Kasumi-1 (cell line): ENCODE results near the gene NOP14.
"Not testable (repeated sequence)": the region's sequence is repeated elsewhere in the genome, so short reads cannot be mapped to it uniquely, and the experiment has no call there.

Experiments
- DNase-seq, 2 experiments: peaks; one replicate each; lab custom pipeline; 2025; lab: John Stamatoyannopoulos, UW

The NOP14 gene

GRCh38 chr4:2942532-2943363, 20.5 kb downstream of the NOP14 start:
- DNase-seq: no peak

- DNase-seq: no peak
Measured at GRCh38 chr4:2942037-2942531, 21.1 kb downstream of the NOP14 start.

DNA sequence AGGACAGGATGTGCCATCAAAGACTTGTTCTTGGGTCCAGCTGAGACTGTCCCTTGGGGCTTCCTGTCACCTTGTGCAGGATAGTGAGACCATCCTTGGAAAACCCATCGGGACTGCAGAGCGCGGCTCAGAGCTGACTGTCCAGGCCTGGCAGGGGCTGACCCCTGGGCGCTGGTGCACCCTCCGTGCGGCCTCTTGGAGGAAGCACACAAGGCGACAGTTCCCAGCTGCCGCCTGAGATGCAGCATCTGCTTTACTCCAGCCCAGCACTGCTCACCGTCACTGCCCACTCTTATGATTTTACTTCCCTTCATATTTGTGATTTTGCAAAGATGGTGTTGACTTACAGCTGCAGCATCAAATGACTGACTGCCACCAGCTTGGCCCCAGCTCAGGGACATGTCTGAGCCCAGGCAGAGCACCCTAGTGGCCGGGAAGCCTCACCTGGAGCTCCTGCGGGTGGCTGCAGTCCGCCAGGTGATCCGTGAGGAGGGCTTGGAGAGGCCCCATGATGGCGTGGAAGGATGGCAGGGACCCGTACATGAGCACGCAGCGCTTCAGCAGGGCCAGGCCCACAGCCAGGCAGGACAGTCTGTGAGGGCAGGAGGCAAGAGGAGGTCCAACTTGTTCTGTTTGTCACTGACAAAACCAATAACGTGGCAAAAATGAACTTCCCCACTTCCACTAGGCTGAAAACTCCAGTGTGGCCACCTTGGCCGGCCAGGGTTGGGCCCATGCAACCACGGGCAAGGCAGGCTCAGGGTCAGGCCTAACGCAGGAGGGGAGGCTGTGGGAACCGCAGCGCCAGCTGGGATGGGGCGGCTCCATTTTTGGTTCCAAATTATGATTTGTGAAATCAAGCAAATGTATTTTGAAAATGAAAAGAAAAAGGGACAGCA, 21.8 kb downstream of the NOP14 start:
- no peak for DNase-seq

GRCh38 chr4:2940267-2941137, 22.7 kb downstream of the NOP14 start:
- no peak for DNase-seq

DNA sequence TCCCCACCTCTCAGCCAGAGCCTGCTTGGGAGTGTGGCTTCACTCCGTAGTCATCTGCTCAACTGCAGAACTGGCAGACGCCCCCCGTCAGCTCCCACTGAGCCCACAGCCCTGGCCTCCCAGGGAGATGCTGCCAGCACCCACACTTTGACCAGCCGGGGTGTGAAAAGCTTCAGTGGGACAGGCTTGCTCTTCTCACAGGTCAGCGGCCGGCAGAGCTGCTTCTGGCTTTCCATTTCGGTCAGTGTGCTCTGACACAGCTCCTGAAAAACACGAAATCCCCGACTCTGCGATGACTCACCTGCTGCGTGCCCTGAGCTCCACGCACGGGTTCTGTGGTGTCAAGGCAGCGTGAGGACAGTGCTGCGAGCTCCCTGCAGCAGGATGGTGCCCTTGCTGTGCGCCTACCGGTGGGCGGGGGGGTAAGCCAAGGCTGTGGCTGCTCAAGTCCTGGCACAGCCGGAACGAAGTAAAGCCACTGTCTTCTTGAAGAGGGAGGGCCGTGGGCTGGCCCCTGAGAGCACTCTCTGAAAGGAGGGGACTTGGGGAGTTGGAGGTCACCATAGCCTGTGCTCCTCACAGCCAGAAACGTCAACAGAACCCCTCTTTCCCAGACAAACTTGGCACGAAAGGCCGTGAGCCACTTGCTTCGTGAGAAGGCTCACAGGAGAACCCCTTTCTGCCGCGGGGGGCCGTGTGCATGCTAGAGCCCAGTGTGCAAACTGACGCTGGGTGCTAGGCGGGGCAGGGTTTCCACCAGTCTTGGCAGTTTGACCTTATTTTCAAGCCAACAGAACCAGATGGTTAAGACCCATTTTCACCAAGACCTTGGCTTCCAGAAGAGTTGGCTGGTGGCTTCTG, 23.6 kb downstream of the NOP14 start:
- no peak for DNase-seq

- DNase-seq: no peak
Measured at GRCh38 chr4:2938906-2939305, 24.3 kb downstream of the NOP14 start.

DNA sequence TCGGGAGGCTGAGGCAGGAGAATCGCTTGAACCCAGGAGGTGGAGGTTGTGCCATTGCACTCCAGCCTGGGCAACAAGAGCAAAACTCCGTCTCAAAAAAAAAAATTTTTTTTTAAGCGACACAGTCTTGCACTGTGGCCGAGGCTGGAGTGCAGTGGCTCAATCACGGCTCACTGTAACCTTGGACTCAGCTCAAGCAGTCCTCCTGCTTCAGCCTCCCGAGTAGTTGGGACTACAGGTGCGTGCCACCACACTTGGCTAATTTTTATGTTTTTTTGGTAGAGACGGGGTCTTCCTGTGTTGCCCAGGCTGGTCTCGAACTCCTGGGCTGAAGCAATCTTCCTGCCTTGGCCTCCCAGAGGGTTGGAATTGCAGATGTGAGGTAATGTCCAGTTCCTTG, 24.8 kb downstream of the NOP14 start:
- DNase-seq: not testable (repeated sequence)

DNA sequence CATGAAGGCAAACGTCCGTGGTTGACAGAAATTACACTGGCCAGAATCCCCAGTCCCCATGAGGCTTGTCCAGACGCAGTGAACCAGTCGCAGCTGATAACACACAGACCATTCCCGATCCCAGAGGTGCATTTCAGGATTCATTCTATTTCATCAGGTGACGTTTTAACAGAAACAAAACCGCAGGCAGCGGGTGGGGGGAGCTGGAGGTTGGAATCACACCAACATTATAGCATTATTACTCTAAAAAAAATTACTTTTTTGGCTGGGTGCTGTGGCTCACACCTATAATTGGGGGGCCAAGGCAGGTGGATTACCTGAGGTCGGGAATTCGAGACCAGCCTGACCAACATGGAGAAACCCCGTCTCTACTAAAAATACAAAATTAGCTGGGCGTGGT, 25.2 kb downstream of the NOP14 start:
- DNase-seq: no peak

- no peak for DNase-seq
Measured at GRCh38 chr4:2937146-2937857, 25.9 kb downstream of the NOP14 start.

DNA sequence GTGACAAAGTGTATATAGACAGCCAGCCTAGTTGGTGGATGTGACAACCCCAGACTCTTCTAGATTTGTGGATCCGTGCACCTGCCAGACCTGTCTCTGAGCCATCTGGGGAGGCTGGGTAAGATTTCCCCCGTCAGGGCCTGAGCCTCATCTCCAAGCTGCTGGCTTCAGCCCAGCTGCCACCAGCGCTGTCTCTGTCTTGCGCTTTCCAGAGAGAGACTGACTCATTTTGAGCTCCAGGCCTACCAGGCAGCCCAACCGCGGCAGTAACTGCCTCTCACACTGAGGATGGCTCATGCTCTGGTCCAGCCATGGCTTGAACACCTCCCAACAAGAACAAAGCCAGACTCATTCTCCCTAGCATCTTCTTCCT, 26.4 kb downstream of the NOP14 start:
- peak; percentile 7 to 28 for DNase-seq

- DNase-seq: no peak
Measured at GRCh38 chr4:2935762-2936743, 27.2 kb downstream of the NOP14 start.

DNA sequence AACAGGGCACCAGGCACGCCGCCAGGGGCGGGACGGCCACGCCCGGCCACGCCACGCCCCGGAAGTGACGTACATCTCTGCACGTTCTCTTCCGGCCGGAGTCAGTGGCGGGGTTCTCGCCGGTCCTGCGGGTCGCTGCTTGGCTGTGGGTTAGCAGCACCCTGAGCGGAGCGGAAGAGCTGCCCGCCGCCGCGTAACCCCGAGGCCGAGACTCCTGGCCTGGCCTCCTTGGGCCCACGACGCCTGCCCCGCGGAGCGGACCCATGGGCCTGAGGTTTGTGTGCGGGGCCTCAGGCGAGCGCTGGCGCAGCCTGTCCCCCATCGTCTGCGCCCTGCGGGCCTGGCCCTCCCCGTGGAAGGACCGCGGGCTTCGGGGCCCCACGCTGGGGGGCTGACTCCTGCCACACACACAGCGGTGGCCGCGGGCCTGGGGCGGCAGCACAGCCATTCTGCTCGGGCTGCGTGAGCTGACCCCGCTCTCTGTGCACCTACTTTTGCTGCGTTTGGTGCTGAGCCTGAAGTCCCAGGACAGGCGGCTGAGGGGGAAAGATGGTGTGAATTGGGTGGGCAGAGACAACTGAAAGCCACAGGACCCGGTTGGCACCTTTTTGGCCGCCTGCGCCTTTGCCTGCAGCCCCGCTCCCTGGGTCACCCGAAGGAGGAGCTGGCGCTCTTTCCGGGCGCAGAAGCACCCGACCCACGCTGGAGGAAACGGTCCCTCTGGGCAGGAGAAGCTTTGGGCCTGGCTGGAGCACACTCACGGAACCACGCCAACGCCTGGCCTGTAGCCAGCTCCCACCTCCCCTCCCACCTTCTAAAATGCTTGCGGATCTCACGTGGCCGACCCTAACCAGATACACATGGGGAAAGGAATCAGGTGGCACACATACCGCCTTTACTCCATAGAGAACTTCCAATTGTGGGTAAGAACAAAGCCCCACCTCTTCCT, 28.1 kb downstream of the NOP14 start:
- peak; percentile 83 to 88 for DNase-seq

- DNase-seq: peak; percentile 21 to 23
Measured at GRCh38 chr4:2934077-2934812, 29.0 kb downstream of the NOP14 start.

GRCh38 chr4:2933566-2934076, 29.6 kb downstream of the NOP14 start:
- no peak for DNase-seq

DNA sequence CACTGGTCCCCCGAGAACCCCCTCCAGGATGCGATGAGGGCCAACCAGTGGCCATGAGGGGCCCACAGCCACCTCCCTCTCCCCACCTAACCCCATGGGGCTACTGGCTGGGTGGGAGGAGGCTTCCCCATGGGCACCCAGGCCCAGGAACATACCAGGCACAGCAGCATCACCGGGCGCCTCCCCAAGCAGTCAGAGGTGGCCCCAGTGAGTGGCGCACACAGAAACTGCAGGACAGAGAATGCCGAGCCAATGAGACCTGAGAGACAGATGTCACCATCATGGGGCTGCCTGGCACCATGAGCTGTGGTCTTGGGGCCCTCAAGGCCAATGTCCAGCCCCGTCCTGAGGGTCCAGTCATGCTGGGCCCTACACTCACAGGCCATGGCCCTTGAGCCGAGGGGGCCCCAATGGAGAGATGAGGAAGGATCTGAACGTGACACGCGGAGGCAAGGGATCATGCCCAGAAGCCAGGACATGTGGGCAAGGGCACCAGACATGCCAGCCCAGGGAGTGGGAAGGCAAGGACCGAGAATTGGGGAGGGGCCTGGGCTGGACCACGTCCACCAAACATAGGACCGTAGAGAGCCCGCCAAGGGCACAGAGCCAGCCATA, 30.1 kb downstream of the NOP14 start:
- no peak for DNase-seq

GRCh38 chr4:2932321-2932950, 30.8 kb downstream of the NOP14 start:
- peak; percentile 43 to 49 for DNase-seq
